ENCODE data around the gene UMAD1.
"Not testable (repeated sequence)": the region's sequence is repeated elsewhere in the genome, so short reads cannot be mapped to it uniquely, and the experiment has no call there.

UMAD1 gene

DNA sequence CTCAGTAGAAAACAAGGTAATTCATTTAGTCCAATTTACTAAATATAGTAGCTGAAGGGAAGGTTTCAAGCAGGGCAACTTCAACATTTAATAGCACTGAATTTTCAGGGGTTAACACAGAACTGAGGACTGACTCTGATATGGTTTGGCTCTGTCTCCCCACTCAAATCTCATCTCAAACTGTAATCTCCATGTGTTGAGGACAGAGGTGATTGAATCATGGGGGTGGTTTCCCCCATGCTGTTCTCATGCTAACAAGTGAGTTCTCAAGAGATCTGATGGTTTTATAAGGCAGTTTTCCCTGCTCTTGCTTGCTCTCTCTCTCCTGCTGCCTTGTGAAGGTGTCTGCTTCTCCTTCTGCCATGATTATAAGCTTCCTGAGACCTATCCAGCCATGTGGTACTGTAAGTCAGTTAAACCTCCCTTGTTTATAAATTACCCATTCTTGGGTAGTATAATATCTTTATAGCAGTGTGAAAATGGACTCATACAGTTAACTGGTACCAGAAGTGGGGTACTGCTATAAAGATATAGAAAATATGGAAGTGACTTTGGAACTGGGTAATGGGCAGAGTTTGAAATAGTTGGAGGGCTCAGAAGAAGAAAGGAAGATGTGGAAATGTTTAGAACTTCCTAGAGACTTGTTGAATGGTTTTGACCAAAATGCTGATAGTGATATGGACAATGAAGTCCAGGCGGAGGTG, 9.8 kb upstream of the UMAD1 start:
- H3K4me3 Mint-ChIP-seq = no peak overlapping the region
- no peaks in the 10 kb centered on the region for H3K4me1 Mint-ChIP-seq (ENCODE audit: low read depth)
- peaks cover 2% of the 10 kb centered on the region for H3K36me3 Mint-ChIP-seq (ENCODE audit: low read depth)
- H3K9me3 Mint-ChIP-seq = peaks cover 24% of the 10 kb centered on the region
- H3K27ac Mint-ChIP-seq = no peak overlapping the region
- intact Hi-C loops (cut with micrococcal nuclease) = no loop called here
- H3K27me3 Mint-ChIP-seq = no peaks in the 10 kb centered on the region

DNA sequence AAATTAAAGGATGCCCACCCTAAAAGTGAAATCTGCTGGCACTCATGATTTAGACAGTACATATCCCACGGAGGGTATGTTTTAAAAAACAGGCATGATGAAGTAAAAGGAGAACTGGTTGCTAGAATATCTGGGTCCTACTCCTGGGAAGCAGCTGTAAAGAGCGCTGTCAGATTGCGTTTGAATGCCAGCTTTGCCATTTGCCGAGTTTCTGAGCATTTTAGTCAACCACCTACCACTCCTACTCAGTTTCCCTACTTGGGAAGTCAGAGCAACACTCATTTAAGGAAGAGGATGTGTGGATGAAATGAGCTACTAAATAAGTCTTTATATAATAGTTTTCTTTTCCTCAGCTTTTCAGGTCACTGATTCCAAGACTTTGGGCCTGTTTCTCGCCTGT, 1.1 kb upstream of the UMAD1 start:
- intact Hi-C loops (cut with micrococcal nuclease) = no loop called here
- H3K9me3 Mint-ChIP-seq = peaks cover 7% of the 10 kb centered on the region
- H3K36me3 Mint-ChIP-seq (ENCODE audit: low read depth) = peaks cover 43% of the 10 kb centered on the region
- H3K27ac Mint-ChIP-seq = peak overlapping the region; percentile 95
- no peaks in the 10 kb centered on the region for H3K27me3 Mint-ChIP-seq
- H3K4me1 Mint-ChIP-seq (ENCODE audit: low read depth) = peaks cover 21% of the 10 kb centered on the region
- H3K4me3 Mint-ChIP-seq = peak overlapping the region; percentile 94

DNA sequence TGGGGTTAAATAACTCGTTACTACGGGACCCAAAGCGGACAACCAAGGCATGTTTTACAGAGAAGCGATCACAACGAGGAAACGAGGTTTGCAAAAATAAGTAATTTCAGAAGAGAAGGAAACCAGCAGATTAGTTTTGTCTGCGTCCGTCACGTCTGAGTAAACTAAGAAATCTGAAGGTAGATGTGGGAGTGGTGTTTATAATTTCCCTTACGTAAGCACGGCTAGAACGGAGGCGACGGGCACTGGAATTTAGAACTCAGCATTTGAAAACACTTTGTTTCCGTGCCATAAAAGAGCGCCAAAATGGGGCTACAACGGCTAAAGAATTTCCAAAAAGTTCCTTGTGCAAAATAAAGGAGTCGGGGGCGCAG, 718 bp upstream of the UMAD1 start:
- H3K9me3 Mint-ChIP-seq = peaks cover 7% of the 10 kb centered on the region
- H3K36me3 Mint-ChIP-seq (ENCODE audit: low read depth) = peaks cover 43% of the 10 kb centered on the region
- peaks cover 21% of the 10 kb centered on the region for H3K4me1 Mint-ChIP-seq (ENCODE audit: low read depth)

DNA sequence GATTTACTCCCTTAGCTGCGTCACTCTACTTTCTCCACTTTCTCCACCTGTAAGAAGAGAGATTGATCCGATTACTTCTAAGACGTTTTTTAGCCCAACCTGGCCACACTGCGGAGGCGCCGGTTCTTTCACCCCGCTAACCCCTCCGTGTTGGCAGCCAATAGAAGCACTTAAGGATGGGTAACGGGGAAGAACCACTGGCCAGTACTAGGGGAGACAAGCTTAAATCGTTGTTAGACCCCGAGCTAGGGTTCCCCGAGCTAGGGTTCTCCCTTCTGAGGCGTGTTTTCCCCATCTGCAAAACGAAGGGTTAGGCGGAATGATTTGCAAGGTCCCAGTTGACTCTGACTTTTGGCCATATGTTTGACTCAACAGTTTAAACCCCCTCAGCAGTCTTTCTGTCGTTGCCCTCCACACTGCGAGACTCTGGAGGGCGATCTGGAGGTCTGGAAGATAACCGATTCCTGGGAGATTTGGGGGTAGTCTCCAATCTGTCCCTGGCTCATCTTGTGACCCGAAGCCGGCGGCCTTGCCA, 644 bp downstream of the UMAD1 start:
- Mint-ChIP-seq H3K4me1 (ENCODE audit: low read depth) (peaks cover 21% of the 10 kb centered on the region), H3K9me3 (peaks cover 7% of the 10 kb centered on the region), H3K4me3 (peak overlapping the region; percentile 94), H3K36me3 (ENCODE audit: low read depth) (peaks cover 43% of the 10 kb centered on the region), H3K27ac (peak overlapping the region; percentile 95), H3K27me3 (no peaks in the 10 kb centered on the region)
- intact Hi-C loops (cut with micrococcal nuclease) = loop anchor here (2.0 kb wide), 2 partner anchors 72 to 328 kb away; partner anchors contain the start of gene GLCCI1

More for the DNA sequence above, 718 bp upstream of the UMAD1 start:
- intact Hi-C loops (cut with micrococcal nuclease) = loop anchor here (2.0 kb wide), 2 partner anchors 71 to 329 kb away; partner anchors contain the start of gene GLCCI1
- peak overlapping the region; percentile 95 for H3K27ac Mint-ChIP-seq
- no peaks in the 10 kb centered on the region for H3K27me3 Mint-ChIP-seq
- peak overlapping the region; percentile 94 for H3K4me3 Mint-ChIP-seq

DNA sequence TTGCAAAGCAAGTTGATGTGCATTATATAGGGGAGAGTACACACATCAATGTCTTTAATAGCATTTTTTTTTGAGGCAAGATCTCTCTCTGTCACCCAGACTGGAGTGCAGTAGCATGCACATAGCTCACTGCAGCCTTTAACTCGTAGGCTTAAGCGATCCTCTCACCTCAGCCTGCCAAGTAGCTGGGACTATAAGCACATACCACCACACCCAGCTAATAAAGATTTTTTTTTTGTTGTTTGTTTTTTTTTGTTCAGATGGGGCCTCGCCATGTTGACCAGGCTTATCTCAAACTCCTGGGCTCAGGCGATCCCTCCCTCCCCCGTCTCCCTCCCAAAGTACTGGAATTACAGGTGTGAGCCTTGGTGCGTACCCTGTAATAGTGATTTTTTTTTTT, 1.5 kb downstream of the UMAD1 start:
- Mint-ChIP-seq H3K27me3 (no peaks in the 10 kb centered on the region), H3K27ac (no peak overlapping the region), H3K4me1 (ENCODE audit: low read depth) (peaks cover 21% of the 10 kb centered on the region), H3K36me3 (ENCODE audit: low read depth) (peaks cover 51% of the 10 kb centered on the region), H3K9me3 (peaks cover 7% of the 10 kb centered on the region), H3K4me3 (no peak overlapping the region)
- intact Hi-C loops (cut with micrococcal nuclease) = no loop called here

DNA sequence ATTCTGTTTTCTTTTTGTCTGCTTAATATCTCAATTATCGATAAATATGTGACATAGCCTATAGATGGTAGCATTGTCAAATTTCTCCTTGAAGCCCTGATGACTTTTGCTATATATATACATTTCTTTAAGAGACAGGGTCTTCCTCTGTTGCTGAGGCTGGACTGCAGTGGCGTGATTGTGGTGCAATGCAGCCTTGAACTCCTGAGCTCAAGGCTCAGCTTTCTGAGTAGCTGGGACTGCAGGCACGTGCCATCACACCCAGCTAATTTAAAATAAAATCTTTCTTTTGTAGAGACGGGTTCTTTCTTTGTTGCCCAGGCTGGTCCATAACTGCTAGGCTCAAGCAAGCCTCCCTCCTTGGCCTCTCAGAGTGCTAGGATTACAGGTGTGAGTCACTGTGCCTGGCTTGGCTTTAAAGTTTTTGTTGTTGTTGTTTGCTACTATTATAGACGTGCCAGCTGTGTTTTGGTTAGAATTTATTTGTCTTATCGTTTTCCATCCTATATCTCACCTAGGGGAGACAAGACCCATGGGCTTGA, 7.0 kb downstream of the UMAD1 start:
- Mint-ChIP-seq H3K27me3 (no peaks in the 10 kb centered on the region), H3K9me3 (peaks cover 7% of the 10 kb centered on the region), H3K36me3 (ENCODE audit: low read depth) (peaks cover 32% of the 10 kb centered on the region), H3K4me3 (no peak overlapping the region), H3K4me1 (ENCODE audit: low read depth) (peaks cover 16% of the 10 kb centered on the region), H3K27ac (no peak overlapping the region)
- intact Hi-C loops (cut with micrococcal nuclease) = no loop called here

DNA sequence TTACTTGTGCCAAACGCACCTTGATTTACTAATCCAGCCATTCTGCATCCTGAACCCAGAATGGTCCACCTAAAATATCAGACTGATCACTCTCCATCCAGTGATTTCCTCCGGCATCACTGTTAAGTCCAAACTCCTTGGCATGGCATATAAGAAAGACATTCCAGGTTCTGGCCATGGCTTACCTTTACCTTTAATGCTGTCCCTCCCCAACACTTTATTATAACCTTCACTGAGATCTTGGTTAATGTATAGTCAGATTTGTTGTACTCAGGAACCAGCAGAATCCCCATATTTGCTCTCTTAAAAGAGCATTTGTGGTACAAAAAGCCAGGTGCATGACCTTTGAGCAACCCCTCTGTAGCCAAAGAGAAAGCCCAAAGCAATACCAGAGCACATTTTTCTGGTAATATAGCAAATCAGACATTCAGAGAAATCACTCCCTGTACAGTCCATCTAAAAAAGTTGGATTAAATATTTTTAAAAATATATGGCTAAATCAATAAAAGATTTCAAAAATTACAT, 10.2 kb downstream of the UMAD1 start:
- Mint-ChIP-seq H3K9me3 (no peaks in the 10 kb centered on the region), H3K27me3 (no peaks in the 10 kb centered on the region), H3K27ac (no peak overlapping the region), H3K36me3 (ENCODE audit: low read depth) (peaks cover 11% of the 10 kb centered on the region), H3K4me1 (ENCODE audit: low read depth) (peaks cover 17% of the 10 kb centered on the region), H3K4me3 (no peak overlapping the region)
- intact Hi-C loops (cut with micrococcal nuclease) = no loop called here

DNA sequence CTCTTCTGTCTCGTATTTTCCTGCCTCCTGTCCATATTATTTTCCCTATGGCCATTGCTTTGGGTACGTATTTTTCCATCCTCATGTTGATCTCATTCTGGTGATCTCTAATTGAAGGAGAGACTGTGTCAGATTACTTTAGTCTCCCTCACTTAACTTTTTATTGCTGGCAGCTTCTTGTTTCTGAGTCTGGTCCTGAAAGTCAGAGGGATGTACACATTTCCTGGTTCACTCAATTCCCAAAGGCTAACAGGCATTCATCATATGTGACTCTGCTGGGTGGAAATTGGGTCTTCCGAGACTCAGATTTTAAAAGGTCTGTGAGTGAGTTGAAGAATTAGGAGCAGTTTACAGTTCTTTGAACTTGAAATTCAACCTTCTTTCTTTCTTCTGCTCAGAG, 10.9 kb downstream of the UMAD1 start:
- H3K4me3 Mint-ChIP-seq = no peak overlapping the region
- H3K9me3 Mint-ChIP-seq = peaks cover 3% of the 10 kb centered on the region
- no peaks in the 10 kb centered on the region for H3K27me3 Mint-ChIP-seq
- H3K36me3 Mint-ChIP-seq (ENCODE audit: low read depth) = peaks cover 8% of the 10 kb centered on the region
- H3K4me1 Mint-ChIP-seq (ENCODE audit: low read depth) = peaks cover 17% of the 10 kb centered on the region
- no peak overlapping the region for H3K27ac Mint-ChIP-seq
- intact Hi-C loops (cut with micrococcal nuclease) = no loop called here

DNA sequence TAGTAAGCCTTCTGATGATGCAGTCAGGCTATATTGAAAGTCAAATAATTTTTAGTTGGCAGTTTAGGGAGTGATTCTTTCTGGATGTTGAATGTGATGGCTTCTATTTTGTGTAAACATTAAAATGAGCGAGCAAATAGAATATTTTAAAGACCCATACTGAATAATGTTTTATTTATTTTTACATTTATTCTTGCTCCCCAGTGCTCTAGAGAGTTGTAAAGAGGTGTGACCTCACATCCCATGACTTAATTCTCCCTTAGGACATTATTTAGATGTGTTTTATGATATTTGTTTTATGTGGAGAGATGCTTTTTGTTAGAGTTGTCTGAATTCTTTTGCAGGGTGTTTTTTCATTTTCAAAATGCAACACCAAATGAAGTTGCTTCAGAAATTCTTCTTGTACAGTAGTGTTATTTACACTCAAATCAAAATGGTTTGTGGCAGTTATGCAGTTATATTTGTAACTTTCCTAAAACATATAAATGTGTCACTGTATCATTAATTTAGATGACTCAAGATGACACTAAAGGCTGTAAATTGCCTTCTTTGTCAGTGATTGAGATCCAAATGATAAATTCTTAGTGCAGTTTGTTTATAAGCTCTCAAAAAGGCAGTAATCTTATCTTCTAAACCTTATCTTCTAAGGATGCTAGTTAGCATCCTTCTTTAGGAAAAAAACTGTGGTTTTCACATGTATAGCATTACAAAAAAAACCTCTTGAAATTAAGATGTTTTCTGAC, 12.4 kb downstream of the UMAD1 start:
- peaks cover 17% of the 10 kb centered on the region for H3K4me1 Mint-ChIP-seq (ENCODE audit: low read depth)
- intact Hi-C loops (cut with micrococcal nuclease) = no loop called here
- no peak overlapping the region for H3K27ac Mint-ChIP-seq
- H3K4me3 Mint-ChIP-seq = no peak overlapping the region
- no peaks in the 10 kb centered on the region for H3K27me3 Mint-ChIP-seq
- peaks cover 17% of the 10 kb centered on the region for H3K9me3 Mint-ChIP-seq
- H3K36me3 Mint-ChIP-seq (ENCODE audit: low read depth) = peaks cover 17% of the 10 kb centered on the region

DNA sequence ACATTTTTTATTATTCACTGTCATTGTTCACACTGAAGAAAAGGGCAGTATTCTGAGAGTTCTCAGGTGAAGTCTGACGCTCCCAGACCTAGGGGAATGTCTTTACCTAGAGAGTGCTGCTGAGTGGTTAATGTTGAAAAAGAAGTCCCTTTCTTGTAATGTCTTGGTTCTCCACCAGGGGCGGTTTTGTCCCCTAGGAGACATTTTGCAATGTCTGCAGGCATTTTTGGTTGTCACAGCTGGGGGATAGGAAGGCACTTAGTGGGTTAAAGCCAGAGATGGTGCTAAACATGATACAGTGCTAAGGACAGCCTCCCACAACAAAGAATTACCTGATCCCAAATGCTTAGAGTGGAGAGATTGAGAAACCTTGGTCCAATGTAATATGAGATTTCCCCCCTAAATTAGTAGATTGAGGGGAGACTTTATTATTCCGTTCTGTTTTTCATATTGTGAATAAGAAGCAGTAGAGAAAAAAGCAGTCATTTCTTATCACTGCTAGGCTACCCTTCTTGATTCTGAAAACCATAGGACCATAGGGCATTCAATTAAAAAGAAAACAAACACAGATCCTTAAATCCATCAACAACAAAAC, 13.1 kb downstream of the UMAD1 start:
- intact Hi-C loops (cut with micrococcal nuclease) = no loop called here
- H3K27ac Mint-ChIP-seq = no peak overlapping the region
- no peak overlapping the region for H3K4me3 Mint-ChIP-seq
- H3K4me1 Mint-ChIP-seq (ENCODE audit: low read depth) = peaks cover 17% of the 10 kb centered on the region
- H3K36me3 Mint-ChIP-seq (ENCODE audit: low read depth) = peaks cover 17% of the 10 kb centered on the region
- no peaks in the 10 kb centered on the region for H3K27me3 Mint-ChIP-seq
- H3K9me3 Mint-ChIP-seq = peaks cover 25% of the 10 kb centered on the region

DNA sequence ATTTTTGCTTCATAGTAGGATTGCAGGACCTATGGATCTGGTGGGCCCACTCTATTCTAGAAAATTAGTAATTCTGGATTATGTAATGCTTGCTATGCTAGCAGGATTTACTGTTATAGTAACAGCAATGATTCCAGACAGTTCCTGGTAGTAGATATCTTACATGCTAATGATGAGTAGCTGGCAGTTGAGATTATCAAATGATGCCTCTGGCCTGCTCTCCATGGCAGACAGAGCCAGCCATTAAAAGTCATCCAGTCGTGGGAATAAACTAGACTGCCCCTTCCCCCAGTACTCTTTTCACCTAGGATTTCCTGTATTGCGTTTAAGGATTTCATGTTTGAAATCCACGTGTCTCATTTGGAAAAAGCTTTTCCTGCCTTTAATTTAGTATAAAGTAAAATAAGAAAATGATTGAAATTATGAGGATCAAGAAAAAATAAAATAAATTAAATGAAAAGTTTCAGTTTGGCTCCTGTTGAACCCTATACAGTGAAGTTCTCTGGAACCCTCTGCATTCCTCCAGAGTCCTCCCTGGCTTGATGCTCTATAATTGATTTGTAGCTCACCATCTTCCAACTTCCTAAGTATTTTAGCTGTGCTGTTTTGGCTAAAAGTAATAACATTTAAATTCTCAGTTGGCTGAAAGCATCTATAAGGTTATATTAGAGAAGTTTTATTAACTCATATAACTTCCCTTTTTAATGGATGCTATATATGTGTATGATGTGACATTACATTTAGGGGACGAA, 14.6 kb downstream of the UMAD1 start:
- Mint-ChIP-seq H3K9me3 (peaks cover 38% of the 10 kb centered on the region), H3K27me3 (no peaks in the 10 kb centered on the region), H3K4me3 (no peak overlapping the region), H3K4me1 (ENCODE audit: low read depth) (peaks cover 17% of the 10 kb centered on the region), H3K27ac (no peak overlapping the region), H3K36me3 (ENCODE audit: low read depth) (peaks cover 27% of the 10 kb centered on the region)
- intact Hi-C loops (cut with micrococcal nuclease) = no loop called here

DNA sequence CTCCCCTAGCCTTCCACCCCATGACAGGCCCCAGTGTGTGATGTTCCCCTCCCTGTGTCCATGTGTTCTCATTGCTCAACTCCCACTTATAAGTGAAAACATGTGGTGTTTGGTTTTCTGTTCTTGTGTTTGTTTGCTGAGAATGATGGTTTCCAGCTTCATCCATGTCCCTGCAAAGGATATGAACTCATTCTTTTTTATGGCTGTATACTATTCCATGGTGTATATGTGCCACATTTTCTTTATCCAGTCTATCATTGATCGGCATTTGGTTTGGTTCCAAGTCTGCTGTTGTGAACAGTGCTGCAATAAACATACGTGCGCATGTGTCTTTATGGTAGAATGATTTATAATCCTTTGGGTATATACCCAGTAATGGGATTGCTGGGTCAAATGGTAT, 15.9 kb downstream of the UMAD1 start:
- intact Hi-C loops (cut with micrococcal nuclease); H3K4me3 Mint-ChIP-seq; H3K27me3 Mint-ChIP-seq; H3K27ac Mint-ChIP-seq: not testable (repeated sequence)
- Mint-ChIP-seq H3K9me3 (peaks cover 38% of the 10 kb centered on the region), H3K36me3 (ENCODE audit: low read depth) (peaks cover 27% of the 10 kb centered on the region), H3K4me1 (ENCODE audit: low read depth) (peaks cover 21% of the 10 kb centered on the region)

DNA sequence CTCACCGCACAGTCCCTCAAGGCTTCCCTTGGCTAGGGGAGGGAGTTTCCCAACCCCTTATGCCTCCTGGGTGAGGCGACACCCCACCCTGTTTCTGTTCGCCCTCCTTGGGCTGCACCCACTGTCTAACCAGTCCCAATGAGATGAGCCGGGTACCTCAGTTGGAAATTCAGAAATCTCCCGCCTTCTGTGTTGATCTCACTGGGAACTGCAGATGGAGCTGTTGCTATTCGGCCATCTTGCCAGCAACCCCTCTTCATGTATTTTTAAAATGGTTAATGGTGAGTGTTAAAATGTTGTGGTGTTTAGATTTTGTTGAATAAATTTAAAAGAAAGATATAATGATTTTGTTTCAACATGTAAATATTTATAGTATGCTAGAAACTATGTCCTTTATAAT, 22.0 kb downstream of the UMAD1 start:
- intact Hi-C loops (cut with micrococcal nuclease) = loop anchor here (5.0 kb wide), 1 partner anchor 530 kb away; no protein-coding TSS in a partner anchor
- peaks cover 29% of the 10 kb centered on the region for H3K4me1 Mint-ChIP-seq (ENCODE audit: low read depth)
- no peaks in the 10 kb centered on the region for H3K27me3 Mint-ChIP-seq
- H3K27ac Mint-ChIP-seq = no peak overlapping the region
- H3K9me3 Mint-ChIP-seq = peaks cover 25% of the 10 kb centered on the region
- H3K4me3 Mint-ChIP-seq = no peak overlapping the region
- H3K36me3 Mint-ChIP-seq (ENCODE audit: low read depth) = peaks cover 12% of the 10 kb centered on the region

All from dendritic cell treated with granulocyte-macrophage colony-stimulating factor and Interleukin-4, amounts not matched to agents 40 ng/mL and 50 ng/mL, for 4 days (primary cell).